ENCODE data around the gene FOXP1. TPM values are rescaled to one million over a fixed set of nuclear protein-coding genes. Genes with fewer than 3 reads are reported as not detected.
A peak's percentile ranks its signal among the peaks of the same experiment; 100 is the strongest.

FOXP1 gene
- total RNA-seq, 1 donor from 2014 or later = 33.2 TPM

GRCh38 chr3:71607364-71607763 lies 23.8 kb upstream of the FOXP1 start:
- no peaks in the 10 kb centered on the region for H3K27me3 ChIP-seq (ENCODE audit: control insufficient read depth, insufficient read depth, low read length)
- DNase-seq (ENCODE audit: low read depth) = no peak
- H3K36me3 ChIP-seq (ENCODE audit: control insufficient read depth, insufficient read depth, low read length) = no peaks in the 10 kb centered on the region
- no peak for FAIRE-seq
- TF ChIP-seq, protein P1, sequence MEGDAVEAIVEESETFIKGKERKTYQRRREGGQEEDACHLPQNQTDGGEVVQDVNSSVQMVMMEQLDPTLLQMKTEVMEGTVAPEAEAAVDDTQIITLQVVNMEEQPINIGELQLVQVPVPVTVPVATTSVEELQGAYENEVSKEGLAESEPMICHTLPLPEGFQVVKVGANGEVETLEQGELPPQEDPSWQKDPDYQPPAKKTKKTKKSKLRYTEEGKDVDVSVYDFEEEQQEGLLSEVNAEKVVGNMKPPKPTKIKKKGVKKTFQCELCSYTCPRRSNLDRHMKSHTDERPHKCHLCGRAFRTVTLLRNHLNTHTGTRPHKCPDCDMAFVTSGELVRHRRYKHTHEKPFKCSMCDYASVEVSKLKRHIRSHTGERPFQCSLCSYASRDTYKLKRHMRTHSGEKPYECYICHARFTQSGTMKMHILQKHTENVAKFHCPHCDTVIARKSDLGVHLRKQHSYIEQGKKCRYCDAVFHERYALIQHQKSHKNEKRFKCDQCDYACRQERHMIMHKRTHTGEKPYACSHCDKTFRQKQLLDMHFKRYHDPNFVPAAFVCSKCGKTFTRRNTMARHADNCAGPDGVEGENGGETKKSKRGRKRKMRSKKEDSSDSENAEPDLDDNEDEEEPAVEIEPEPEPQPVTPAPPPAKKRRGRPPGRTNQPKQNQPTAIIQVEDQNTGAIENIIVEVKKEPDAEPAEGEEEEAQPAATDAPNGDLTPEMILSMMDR (IDR thresholded peaks at IDR 0.05; ENCODE audit: insufficient read depth, low read length, severe bottlenecking) = no peak
- H3K4me3 ChIP-seq (ENCODE audit: low read depth, low read length) = no peak overlapping the region

GRCh38 chr3:71606582-71606981 lies 23.1 kb upstream of the FOXP1 start:
- DNase-seq (ENCODE audit: low read depth) (no peak), FAIRE-seq (no peak)
- no peaks in the 10 kb centered on the region for H3K27me3 ChIP-seq (ENCODE audit: control insufficient read depth, insufficient read depth, low read length)
- no peaks in the 10 kb centered on the region for H3K36me3 ChIP-seq (ENCODE audit: control insufficient read depth, insufficient read depth, low read length)
- H3K4me3 ChIP-seq (ENCODE audit: low read depth, low read length) = no peak overlapping the region
- TF ChIP-seq, protein P1 (IDR thresholded peaks at IDR 0.05; ENCODE audit: insufficient read depth, low read length, severe bottlenecking) = no peak

DNA sequence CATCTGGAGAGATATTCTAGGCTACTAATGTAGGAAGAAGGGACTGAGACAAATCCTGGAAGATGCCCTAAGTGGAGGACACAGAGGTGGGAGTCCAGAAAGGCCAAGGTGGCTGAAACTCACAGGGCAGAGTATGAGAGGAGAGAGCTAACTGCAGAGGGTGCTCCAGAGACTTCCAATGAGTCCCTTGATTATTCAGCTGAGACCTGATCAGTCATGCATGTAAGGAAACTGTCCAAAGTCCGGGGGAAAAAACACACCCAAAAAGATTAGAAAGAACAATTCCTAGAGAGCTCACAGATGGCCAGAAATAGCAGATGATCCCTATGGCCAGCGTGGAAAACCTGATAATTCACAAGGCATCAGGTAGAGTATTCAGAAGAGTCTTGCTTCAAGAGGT lies 18.7 kb upstream of the FOXP1 start:
- H3K4me3 ChIP-seq (ENCODE audit: low read depth, low read length) = no peak overlapping the region
- FAIRE-seq (no peak), DNase-seq (ENCODE audit: low read depth) (no peak)
- H3K36me3 ChIP-seq (ENCODE audit: control insufficient read depth, insufficient read depth, low read length) = no peaks in the 10 kb centered on the region
- H3K27me3 ChIP-seq (ENCODE audit: control insufficient read depth, insufficient read depth, low read length) = no peaks in the 10 kb centered on the region
- TF ChIP-seq, protein P1 (IDR thresholded peaks at IDR 0.05; ENCODE audit: insufficient read depth, low read length, severe bottlenecking) = no peak

DNA sequence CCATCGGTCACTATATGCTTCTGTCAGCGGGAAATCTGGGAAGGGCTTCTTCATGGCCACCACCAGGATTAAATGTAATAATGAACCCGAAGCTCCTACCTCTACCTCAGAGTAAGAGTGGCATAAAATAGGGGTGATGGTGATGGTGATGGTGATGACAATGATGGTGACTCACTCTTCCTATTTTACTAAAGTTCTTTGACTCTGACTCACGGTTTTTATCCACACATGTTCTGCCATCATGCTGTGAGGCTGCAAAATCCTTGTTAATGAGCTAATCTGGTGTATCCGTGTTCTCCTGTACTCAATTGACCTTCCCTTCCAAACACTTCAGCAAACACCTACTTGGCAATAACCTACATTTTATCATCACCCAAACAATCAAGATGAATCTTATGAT lies 18.3 kb upstream of the FOXP1 start:
- no peaks in the 10 kb centered on the region for H3K36me3 ChIP-seq (ENCODE audit: control insufficient read depth, insufficient read depth, low read length)
- TF ChIP-seq, protein P1 (IDR thresholded peaks at IDR 0.05; ENCODE audit: insufficient read depth, low read length, severe bottlenecking) = no peak
- no peak overlapping the region for H3K4me3 ChIP-seq (ENCODE audit: low read depth, low read length)
- FAIRE-seq = no peak
- H3K27me3 ChIP-seq (ENCODE audit: control insufficient read depth, insufficient read depth, low read length) = no peaks in the 10 kb centered on the region
- DNase-seq (ENCODE audit: low read depth) = peak; percentile 90

GRCh38 chr3:71600646-71601288 lies 17.2 kb upstream of the FOXP1 start:
- DNase-seq (ENCODE audit: low read depth) (no peak), FAIRE-seq (no peak)
- no peaks in the 10 kb centered on the region for H3K36me3 ChIP-seq (ENCODE audit: control insufficient read depth, insufficient read depth, low read length)
- H3K27me3 ChIP-seq (ENCODE audit: control insufficient read depth, insufficient read depth, low read length) = no peaks in the 10 kb centered on the region
- TF ChIP-seq, protein P1 (IDR thresholded peaks at IDR 0.05; ENCODE audit: insufficient read depth, low read length, severe bottlenecking) = no peak
- no peak overlapping the region for H3K4me3 ChIP-seq (ENCODE audit: low read depth, low read length)

GRCh38 chr3:71599416-71599815 lies 15.9 kb upstream of the FOXP1 start:
- Histone ChIP-seq H3K36me3 (ENCODE audit: control insufficient read depth, insufficient read depth, low read length) (no peaks in the 10 kb centered on the region), H3K4me3 (ENCODE audit: low read depth, low read length) (no peak overlapping the region), H3K27me3 (ENCODE audit: control insufficient read depth, insufficient read depth, low read length) (no peaks in the 10 kb centered on the region)
- no peak for DNase-seq (ENCODE audit: low read depth)
- FAIRE-seq = no peak
- TF ChIP-seq, protein P1 (IDR thresholded peaks at IDR 0.05; ENCODE audit: insufficient read depth, low read length, severe bottlenecking) = no peak

All from bronchial epithelial cell (primary cell).